H9 (cell line): ENCODE measurements around the gene ERC2. TPM values are rescaled to one million over a fixed set of nuclear protein-coding genes. Genes with fewer than 3 reads are reported as not detected.

Experiments
- DNase-seq: peaks from one replicate; pipeline ENCODE4 v3.0.0-alpha.2; 2017
- H2AFZ ChIP-seq: one replicate; pipeline ENCODE4 v1.6.1; 2013; ENCODE audit warnings: mild to moderate bottlenecking, low read length, control low read depth, moderate library complexity
- H2AK5ac ChIP-seq: 2 replicates; pipeline ENCODE4 v1.6.1; 2013; ENCODE audit warnings: low read length, control low read depth, mixed read lengths; ENCODE audit not compliant: insufficient read length
- H2BK120ac ChIP-seq: one replicate; pipeline ENCODE4 v1.6.1; 2013; ENCODE audit warnings: low read depth, mild to moderate bottlenecking, low read length, control low read depth, inconsistent platforms; ENCODE audit not compliant: poor library complexity, severe bottlenecking
- H2BK12ac ChIP-seq: 2 replicates; pipeline ENCODE4 v1.6.1; 2013; ENCODE audit warnings: low read length, control low read depth, mixed read lengths, low read depth; ENCODE audit not compliant: insufficient read length
- H2BK15ac ChIP-seq: 2 replicates; pipeline ENCODE4 v1.6.1; 2013; ENCODE audit warnings: low read depth, low read length, control low read depth
- H2BK20ac ChIP-seq: one replicate; pipeline ENCODE4 v1.6.1; 2013; ENCODE audit warnings: low read depth, mild to moderate bottlenecking, low read length, control low read depth, inconsistent platforms; ENCODE audit not compliant: poor library complexity, severe bottlenecking
- H2BK5ac ChIP-seq: 2 replicates; pipeline ENCODE4 v1.6.1; 2013; ENCODE audit warnings: low read length, control low read depth, mixed read lengths; ENCODE audit not compliant: insufficient read length
- H3K14ac ChIP-seq: 2 replicates; pipeline ENCODE4 v1.6.1; 2013; ENCODE audit warnings: low read length, control low read depth; ENCODE audit not compliant: insufficient read depth
- H3K18ac ChIP-seq: 2 replicates; pipeline ENCODE4 v1.6.1; 2013; ENCODE audit warnings: low read depth, mild to moderate bottlenecking, mixed read lengths, low read length, control low read depth; ENCODE audit not compliant: insufficient read length
- H3K23ac ChIP-seq: 2 replicates; pipeline ENCODE4 v1.6.1; 2013; ENCODE audit warnings: low read length, control low read depth, mixed read lengths, low read depth; ENCODE audit not compliant: insufficient read length
- H3K23me2 ChIP-seq: 2 replicates; pipeline ENCODE4 v1.6.1; 2013; ENCODE audit warnings: low read depth, mild to moderate bottlenecking, mixed read lengths, low read length, control low read depth; ENCODE audit not compliant: insufficient read length, poor library complexity, severe bottlenecking
- H3K27ac ChIP-seq: 2 replicates; pipeline ENCODE4 v1.5.1; 2013; ENCODE audit warnings: low read length, control low read depth, mixed read lengths, low read depth; ENCODE audit not compliant: insufficient read length
- H3K27me3 ChIP-seq: 2 replicates; pipeline ENCODE4 v1.6.1; 2013; ENCODE audit warnings: low read length, control low read depth, inconsistent platforms; ENCODE audit not compliant: insufficient read depth
- H3K4ac ChIP-seq: 2 replicates; pipeline ENCODE4 v1.6.1; 2013; ENCODE audit warnings: low read depth, mild to moderate bottlenecking, control low read depth, inconsistent platforms, low read length, moderate library complexity
- H3K4me1 ChIP-seq: 2 replicates; pipeline ENCODE4 v1.6.1; 2013; ENCODE audit warnings: low read length, control low read depth, inconsistent platforms; ENCODE audit not compliant: insufficient read depth
- H3K4me2 ChIP-seq: 2 replicates; pipeline ENCODE4 v1.6.1; 2013; ENCODE audit warnings: low read length, control low read depth, mixed read lengths; ENCODE audit not compliant: insufficient read length, insufficient read depth
- H3K56ac ChIP-seq: 2 replicates; pipeline ENCODE4 v1.6.1; 2013; ENCODE audit warnings: low read depth, mild to moderate bottlenecking, mixed read lengths, low read length, control low read depth; ENCODE audit not compliant: insufficient read length
- H3K79me1 ChIP-seq: 2 replicates; pipeline ENCODE4 v1.6.1; 2013; ENCODE audit warnings: low read depth, mild to moderate bottlenecking, moderate library complexity, low read length, control low read depth, inconsistent platforms; ENCODE audit not compliant: insufficient read depth, poor library complexity, severe bottlenecking
- H3K79me2 ChIP-seq: 2 replicates; pipeline ENCODE4 v1.6.1; 2013; ENCODE audit warnings: low read length, control low read depth, inconsistent platforms; ENCODE audit not compliant: insufficient read depth
- H3K9ac ChIP-seq: 2 replicates; pipeline ENCODE4 v1.6.1; 2013; ENCODE audit warnings: low read length, control low read depth, mixed read lengths; ENCODE audit not compliant: insufficient read length; ENCODE audit errors: extremely low read depth
- H3K9me3 ChIP-seq: one replicate; pipeline ENCODE4 v1.6.1; 2013; ENCODE audit warnings: low read depth, low read length, inconsistent platforms; ENCODE audit not compliant: control insufficient read depth
- H3T11ph ChIP-seq: one replicate; pipeline ENCODE4 v1.6.1; 2013; ENCODE audit warnings: mild to moderate bottlenecking, low read length, control low read depth, inconsistent platforms
- H4K20me1 ChIP-seq: one replicate; pipeline ENCODE4 v1.6.1; 2013; ENCODE audit not compliant: control insufficient read depth, insufficient read length, insufficient read depth
- H4K5ac ChIP-seq: 2 replicates; pipeline ENCODE4 v1.6.1; 2013; ENCODE audit warnings: low read depth, mild to moderate bottlenecking, mixed read lengths, low read length, control low read depth; ENCODE audit not compliant: insufficient read length
- H4K8ac ChIP-seq: replicated peaks from 2 replicates; pipeline ENCODE4 v1.6.1; 2013; ENCODE audit warnings: low read length, control low read depth, mixed read lengths, low read depth; ENCODE audit not compliant: insufficient read length
- H4K91ac ChIP-seq: 2 replicates; pipeline ENCODE4 v1.6.1; 2013; ENCODE audit warnings: low read depth, mild to moderate bottlenecking, moderate library complexity, mixed read lengths, low read length, control low read depth; ENCODE audit not compliant: insufficient read length
- H3K27ac Mint-ChIP-seq, 3 experiments: 2 replicates in 2 of 3; 3 replicates in 1 of 3; pipeline ENCODE4 v1.8.0; 2020 to 2021; ENCODE audit warnings: mixed read lengths in 3 of 3, mild to moderate bottlenecking in 1 of 3, moderate library complexity in 1 of 3
- H3K27me3 Mint-ChIP-seq: 2 replicates; pipeline ENCODE4 v1.8.0; 2021; ENCODE audit warnings: low read depth, mild to moderate bottlenecking, moderate library complexity, mixed read lengths
- H3K36me3 Mint-ChIP-seq, 3 experiments: 2 replicates in 2 of 3; 3 replicates in 1 of 3; pipeline ENCODE4 v1.8.0; 2020 to 2021; ENCODE audit warnings: low read depth in 3 of 3, mixed read lengths in 3 of 3; ENCODE audit not compliant: insufficient read depth in 1 of 3
- H3K4me1 Mint-ChIP-seq, 2 experiments: 2 replicates each; pipeline ENCODE4 v1.8.0; 2020; ENCODE audit warnings: mixed read lengths in 2 of 2
- H3K4me3 Mint-ChIP-seq, 2 experiments: 2 replicates in 1 of 2; 3 replicates in 1 of 2; pipeline ENCODE4 v1.8.0; 2020 to 2021; ENCODE audit warnings: mild to moderate bottlenecking in 2 of 2, mixed read lengths in 2 of 2, moderate library complexity in 1 of 2
- H3K9me3 Mint-ChIP-seq, 2 experiments: 2 replicates in 1 of 2; 3 replicates in 1 of 2; pipeline ENCODE4 v1.8.0; 2020; ENCODE audit warnings: mild to moderate bottlenecking in 2 of 2, mixed read lengths in 2 of 2, moderate library complexity in 1 of 2
- CTCF ChIP-seq: fragments of 200-600 bp; sonication (generic); conservative IDR thresholded peaks from 3 replicates; pipeline ENCODE4 v1.8.0; 2021; ENCODE audit warnings: antibody characterized with exemption, mild to moderate bottlenecking
- WGBS: extraction: QIAGEN DNeasy Blood & Tissue Kit; methylation state at CpG from one replicate; pipeline ENCODE4 v1.1.7; 2013; ENCODE audit warnings: missing lambda C conversion rate, low lambda C conversion rate, mixed read lengths; ENCODE audit not compliant: insufficient read length; ENCODE audit errors: extremely low coverage; 5-methylcytosine and 5-hydroxymethylcytosine counted together
- total RNA-seq: library from RNA; stranded (reverse); gene quantifications from 2 replicates; pipeline ENCODE4 v1.2.1, GENCODE V29; 2021

The ERC2 gene
- total RNA-seq, 1 experiment from 2014 or later: 15.4 TPM

- no peak overlapping the region for H4K91ac ChIP-seq
- no peak overlapping the region for H2BK12ac ChIP-seq
- H4K8ac ChIP-seq: no peak overlapping the region
- no peak overlapping the region for H3K4me2 ChIP-seq
- DNase-seq: no peak
- Mint-ChIP-seq H3K36me3 (peaks cover 0 to 21% (median 3%) of the 10 kb centered on the region in 3 experiments; a peak in 5 of 7 replicates), H3K27me3 (peaks cover 1% of the 10 kb centered on the region; the same call in 1 of the 2 replicates), H3K9me3 (peaks cover 6 to 7% of the 10 kb centered on the region in 2 experiments; a peak in 4 of 5 replicates), H3K4me3 (no peak overlapping the region), H3K27ac (no peak overlapping the region), H3K4me1 (peaks cover 35 to 46% of the 10 kb centered on the region in 2 experiments)
- H3K79me1 ChIP-seq: no peaks in the 10 kb centered on the region
- H3K56ac ChIP-seq: no peak overlapping the region
- H2BK120ac ChIP-seq: no peak overlapping the region
- no peak overlapping the region for H3K4ac ChIP-seq
- no peak overlapping the region for H2AFZ ChIP-seq
- no peak overlapping the region for H3K23ac ChIP-seq
- no CpG with 5 or more reads among the region's 6 CpGs for whole genome bisulfite sequencing
- no peaks in the 10 kb centered on the region for H3K23me2 ChIP-seq
- no peak overlapping the region for H2BK15ac ChIP-seq
- no peaks in the 10 kb centered on the region for H4K20me1 ChIP-seq
- H2AK5ac ChIP-seq: no peak overlapping the region
- H3K9ac ChIP-seq: no peak overlapping the region
- no peaks in the 10 kb centered on the region for H3K79me2 ChIP-seq
- H4K5ac ChIP-seq: no peak overlapping the region
- 0 out of 2 replicates have a peak, but pooled peaks cover 5% of the 10 kb centered on the region for H3K4me1 ChIP-seq
- no peak overlapping the region for H2BK20ac ChIP-seq
- no peaks in the 10 kb centered on the region for H3K9me3 ChIP-seq
- no peak overlapping the region for H3T11ph ChIP-seq
- H3K14ac ChIP-seq: no peak overlapping the region
- TF ChIP-seq CTCF: peak; percentile 37; the same call in 2 of the 3 replicates
- no peak overlapping the region for H3K27ac ChIP-seq
- H3K27me3 ChIP-seq: no peaks in the 10 kb centered on the region
- H2BK5ac ChIP-seq: no peak overlapping the region
- H3K18ac ChIP-seq: no peak overlapping the region
These were observed 919.1 kb downstream of the ERC2 start for GRCh38 chr3:55549177-55549576.
